ENCODE data around the gene ACTR8.

DNA sequence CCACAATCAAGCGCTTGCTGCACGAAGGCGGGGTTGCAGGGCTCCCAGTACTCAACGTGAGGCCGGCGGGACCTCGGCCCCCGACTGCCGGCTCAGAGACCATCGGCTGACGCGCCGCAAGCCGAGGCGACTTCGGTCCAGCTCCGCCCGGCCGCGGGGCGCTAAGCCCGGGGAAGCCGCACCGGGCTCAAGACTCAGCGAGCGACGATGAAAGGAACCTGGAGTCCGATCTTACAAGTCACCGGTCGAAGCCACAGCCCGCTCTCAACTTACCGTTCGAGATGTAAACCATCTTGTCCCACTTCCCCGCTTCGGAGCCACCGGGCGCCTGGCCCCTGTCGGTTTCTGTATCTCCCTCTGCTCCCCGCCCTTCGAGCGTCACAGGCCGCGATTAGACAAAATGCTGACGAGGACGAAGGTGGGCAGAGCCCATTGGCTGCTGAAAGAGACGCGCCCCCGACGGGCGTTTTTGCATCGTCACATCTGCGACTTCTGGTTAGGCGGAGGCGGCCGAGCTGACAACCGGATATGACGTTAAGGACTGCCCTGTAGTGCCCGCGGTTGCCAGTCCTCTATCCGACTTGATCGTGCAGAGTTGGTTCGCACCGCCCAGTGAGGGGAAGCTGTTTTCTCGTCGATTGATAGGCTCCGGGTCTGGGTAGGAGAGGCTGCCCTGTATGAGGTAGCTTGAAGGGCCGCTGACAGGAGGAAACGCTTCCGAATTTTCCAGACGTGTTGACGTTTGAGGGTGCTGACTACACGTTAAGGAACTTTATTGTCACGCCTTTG lies 9.7 kb upstream of the ACTR8 start, which contains the start of gene SELENOK:
- TF ChIP-seq EZH2 (IDR thresholded peaks at IDR 0.05; ENCODE audit: insufficient read depth, low read length) = no peak
- TF ChIP-seq, protein P1, sequence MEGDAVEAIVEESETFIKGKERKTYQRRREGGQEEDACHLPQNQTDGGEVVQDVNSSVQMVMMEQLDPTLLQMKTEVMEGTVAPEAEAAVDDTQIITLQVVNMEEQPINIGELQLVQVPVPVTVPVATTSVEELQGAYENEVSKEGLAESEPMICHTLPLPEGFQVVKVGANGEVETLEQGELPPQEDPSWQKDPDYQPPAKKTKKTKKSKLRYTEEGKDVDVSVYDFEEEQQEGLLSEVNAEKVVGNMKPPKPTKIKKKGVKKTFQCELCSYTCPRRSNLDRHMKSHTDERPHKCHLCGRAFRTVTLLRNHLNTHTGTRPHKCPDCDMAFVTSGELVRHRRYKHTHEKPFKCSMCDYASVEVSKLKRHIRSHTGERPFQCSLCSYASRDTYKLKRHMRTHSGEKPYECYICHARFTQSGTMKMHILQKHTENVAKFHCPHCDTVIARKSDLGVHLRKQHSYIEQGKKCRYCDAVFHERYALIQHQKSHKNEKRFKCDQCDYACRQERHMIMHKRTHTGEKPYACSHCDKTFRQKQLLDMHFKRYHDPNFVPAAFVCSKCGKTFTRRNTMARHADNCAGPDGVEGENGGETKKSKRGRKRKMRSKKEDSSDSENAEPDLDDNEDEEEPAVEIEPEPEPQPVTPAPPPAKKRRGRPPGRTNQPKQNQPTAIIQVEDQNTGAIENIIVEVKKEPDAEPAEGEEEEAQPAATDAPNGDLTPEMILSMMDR (IDR thresholded peaks at IDR 0.05; ENCODE audit: insufficient read depth, low read depth, low read length) = no peak
